HUDEP-2 (cell line): Measurements from ENCODE around the gene SUCO.
"Not testable (repeated sequence)": the region's sequence is repeated elsewhere in the genome, so short reads cannot be mapped to it uniquely, and the experiment has no call there.

ENCODE experiments used
- DNase-seq, 76 experiments: peaks; one replicate each; lab custom pipeline; 2025; ENCODE audit not compliant: unreplicated experiment in 76 of 76; lab: John Stamatoyannopoulos, UW

SUCO gene

GRCh38 chr1:172559572-172560210 is 26.7 kb downstream of the SUCO start:
- DNase-seq: no peak

GRCh38 chr1:172561252-172561651 is 28.3 kb downstream of the SUCO start:
- DNase-seq: no peak

GRCh38 chr1:172566196-172566997 is 33.4 kb downstream of the SUCO start:
- DNase-seq: no peak

GRCh38 chr1:172567720-172568119 is 34.8 kb downstream of the SUCO start:
- DNase-seq: no peak

GRCh38 chr1:172574080-172574479 is 41.1 kb downstream of the SUCO start:
- no peak for DNase-seq

- DNase-seq: no peak
Measured at GRCh38 chr1:172578586-172578985, 45.6 kb downstream of the SUCO start.

- DNase-seq: no peak
Measured at GRCh38 chr1:172581273-172581672, 48.3 kb downstream of the SUCO start.

- peak in 1 of 76 experiments; percentile 8 for DNase-seq
Measured at GRCh38 chr1:172581779-172582178, 48.8 kb downstream of the SUCO start.

GRCh38 chr1:172582889-172583288 is 49.9 kb downstream of the SUCO start:
- no peak for DNase-seq

GRCh38 chr1:172585348-172585747 is 52.4 kb downstream of the SUCO start:
- no peak for DNase-seq

GRCh38 chr1:172585861-172586260 is 52.9 kb downstream of the SUCO start:
- DNase-seq: no peak

- DNase-seq: no peak
Measured at GRCh38 chr1:172588296-172589291, 55.6 kb downstream of the SUCO start.

GRCh38 chr1:172589553-172589952 is 56.6 kb downstream of the SUCO start:
- no peak for DNase-seq

- not testable (repeated sequence) for DNase-seq
Measured at GRCh38 chr1:172591429-172591828, 58.5 kb downstream of the SUCO start.

GRCh38 chr1:172595066-172595465 is 62.1 kb downstream of the SUCO start:
- DNase-seq: not testable (repeated sequence)

- not testable (repeated sequence) for DNase-seq
Measured at GRCh38 chr1:172596782-172597181, 63.8 kb downstream of the SUCO start.

- DNase-seq: no peak
Measured at GRCh38 chr1:172599912-172600311, 67.0 kb downstream of the SUCO start.

GRCh38 chr1:172600615-172601014 is 67.7 kb downstream of the SUCO start:
- peak in 19 of 76 experiments; percentile 3 to 70 (median 29) for DNase-seq

GRCh38 chr1:172601046-172601630 is 68.2 kb downstream of the SUCO start:
- no peak for DNase-seq

- no peak for DNase-seq
Measured at GRCh38 chr1:172602706-172603105, 69.8 kb downstream of the SUCO start.

GRCh38 chr1:172603816-172604215 is 70.9 kb downstream of the SUCO start:
- DNase-seq: no peak
